Hematopoietic multipotent progenitor cell treated with erythropoietin and hydrocortisone succinate and interleukin-3 and kit ligand, for 17 days (in vitro differentiated cells): ENCODE results near the gene SPOCK3.
"Not testable (repeated sequence)": the region's sequence is repeated elsewhere in the genome, so short reads cannot be mapped to it uniquely, and the experiment has no call there.

ENCODE experiments used
- DNase-seq: peaks from one replicate; pipeline ENCODE4 v3.0.0-alpha.2; 2015; ENCODE audit warnings: low spot score

The SPOCK3 gene

DNA sequence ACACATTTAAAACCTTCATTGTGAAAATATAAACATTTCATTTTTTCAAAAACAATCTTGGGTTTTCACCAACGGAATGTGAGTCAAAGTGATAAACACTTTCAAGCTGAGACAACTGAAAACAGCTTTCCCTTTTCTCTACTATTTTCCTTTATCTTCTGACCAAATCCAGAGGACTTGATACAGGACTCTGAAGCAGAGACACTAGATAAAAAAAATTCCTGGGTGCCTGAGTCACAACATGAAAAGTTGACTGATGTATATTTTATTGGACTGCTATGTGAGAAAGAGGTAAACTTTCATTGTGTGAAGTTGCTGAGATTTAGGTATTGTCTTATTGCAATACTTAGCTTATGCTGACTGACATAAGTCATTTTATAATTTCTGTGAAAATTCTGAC is 411.2 kb downstream of the SPOCK3 start:
- DNase-seq: no peak

DNA sequence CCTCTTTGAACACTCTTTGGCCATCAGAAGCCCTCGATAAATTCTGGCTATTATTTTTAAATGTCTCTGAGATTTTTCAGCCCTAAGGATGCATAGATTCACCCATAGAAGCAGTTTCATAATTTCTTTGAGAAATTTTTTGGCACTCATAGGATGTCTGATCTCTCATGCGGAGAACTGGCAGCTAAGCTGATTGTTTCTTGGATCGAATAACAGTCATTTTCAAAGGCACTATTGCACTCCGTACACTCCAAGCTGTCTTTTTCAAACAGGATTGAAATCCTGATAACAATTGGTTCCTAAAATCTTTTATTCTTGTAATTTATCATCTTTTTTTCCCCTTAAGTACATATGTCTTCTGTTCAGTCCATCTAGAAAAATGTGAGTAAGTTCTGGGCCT is 411.9 kb downstream of the SPOCK3 start:
- no peak for DNase-seq

GRCh38 chr4:166816890-166817289 is 417.4 kb downstream of the SPOCK3 start:
- no peak for DNase-seq

GRCh38 chr4:166808380-166808779 is 425.9 kb downstream of the SPOCK3 start:
- DNase-seq: no peak

DNA sequence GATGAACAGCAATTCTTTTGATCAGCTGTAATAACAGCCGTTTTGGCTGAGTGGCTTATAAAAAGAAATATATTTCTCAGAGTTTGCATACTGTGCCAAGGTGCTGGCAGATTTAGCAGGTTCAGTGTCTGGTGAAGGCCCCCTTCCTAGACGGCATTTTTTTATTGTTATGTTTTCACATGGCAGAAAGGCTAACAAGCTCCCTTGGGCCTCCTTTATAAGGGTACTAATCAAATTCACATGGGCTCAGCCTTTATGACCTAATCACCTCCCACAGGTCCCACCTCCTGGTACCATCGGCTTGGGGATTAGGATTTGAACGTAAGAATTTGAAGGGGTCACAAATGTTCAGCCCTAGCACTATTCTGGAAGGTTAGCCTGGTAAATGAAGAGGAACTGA is 431.9 kb downstream of the SPOCK3 start:
- no peak for DNase-seq

DNA sequence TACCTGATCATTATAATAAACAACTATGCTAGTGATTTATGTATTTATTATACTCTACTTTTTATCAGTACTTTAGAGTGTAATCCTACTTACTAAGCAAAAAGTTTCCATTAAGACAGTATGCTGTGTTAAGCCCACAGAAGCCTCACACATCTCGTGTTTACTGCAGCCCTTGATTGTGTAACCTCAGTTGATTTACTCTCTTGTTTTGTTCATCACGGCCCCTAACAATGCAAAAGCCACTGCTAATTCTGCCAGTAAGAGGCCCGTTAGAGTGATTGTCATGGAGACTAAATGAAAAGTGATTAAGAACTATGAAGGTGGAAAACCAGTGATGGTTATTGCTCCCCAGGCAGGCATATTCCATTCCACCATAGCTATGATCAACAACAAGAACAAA is 436.2 kb downstream of the SPOCK3 start:
- DNase-seq: no peak

DNA sequence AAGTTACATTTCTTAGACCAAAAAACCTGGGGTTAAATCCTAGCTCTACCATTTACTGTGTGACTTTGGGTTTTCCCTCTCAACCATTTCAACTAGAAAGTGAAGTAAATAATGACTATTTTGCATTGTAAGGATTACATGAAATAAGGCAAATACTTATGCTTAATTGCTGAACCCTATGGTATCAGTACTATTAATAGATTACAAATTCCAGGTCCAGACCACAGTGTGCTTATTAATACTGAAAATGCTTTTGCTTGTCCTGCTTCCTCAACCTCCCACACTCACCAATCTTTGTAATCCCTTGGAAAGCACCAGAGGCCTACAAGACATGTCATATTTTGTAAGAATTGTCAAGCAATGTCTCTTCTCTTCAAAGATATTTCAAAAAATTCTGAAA is 456.5 kb downstream of the SPOCK3 start:
- no peak for DNase-seq

- DNase-seq: no peak
Observed at GRCh38 chr4:166763018-166763417, 471.3 kb downstream of the SPOCK3 start.

DNA sequence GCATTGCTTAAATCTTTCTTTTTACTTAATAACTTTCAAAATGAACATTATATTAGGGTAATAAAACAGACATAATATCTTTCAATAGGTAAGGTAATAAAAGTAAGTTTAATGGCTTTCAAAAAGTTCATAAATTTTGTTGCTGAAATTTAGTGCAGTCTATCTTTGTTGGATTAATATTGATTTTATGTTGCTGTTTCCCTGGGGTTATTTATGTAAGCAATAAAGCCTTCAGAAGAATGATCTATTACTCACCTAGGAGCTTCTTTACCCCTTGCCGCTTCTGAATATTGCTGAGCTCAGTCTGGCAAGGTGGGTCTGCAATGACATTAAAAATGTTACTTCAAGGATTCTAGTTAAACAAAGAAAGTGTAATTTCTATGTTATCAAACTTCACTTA is 492.6 kb downstream of the SPOCK3 start:
- DNase-seq: no peak

- DNase-seq: not testable (repeated sequence)
Observed at GRCh38 chr4:166739215-166739614, 495.1 kb downstream of the SPOCK3 start.

GRCh38 chr4:166737430-166737829 is 496.9 kb downstream of the SPOCK3 start:
- DNase-seq: no peak

DNA sequence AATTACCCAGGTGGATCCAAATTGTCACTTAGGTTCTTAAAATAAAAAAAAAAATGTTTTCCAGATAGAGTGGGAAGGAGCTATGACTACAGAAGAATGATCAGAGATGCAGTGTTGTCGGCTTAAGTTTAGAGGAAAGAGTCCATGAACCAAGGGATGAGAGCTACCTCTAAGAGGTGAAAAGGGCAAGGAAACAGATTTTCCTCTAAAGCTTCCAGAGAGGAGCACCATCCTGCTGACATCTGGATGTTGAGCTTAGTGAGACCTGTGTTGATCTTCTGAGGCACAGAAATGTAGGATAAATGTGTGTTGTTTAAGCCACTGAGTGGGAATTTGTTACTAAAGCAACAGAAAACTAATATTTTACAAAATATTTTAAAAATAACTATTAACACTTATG is 498.7 kb downstream of the SPOCK3 start:
- no peak for DNase-seq

GRCh38 chr4:166734797-166735196 is 499.5 kb downstream of the SPOCK3 start:
- DNase-seq: no peak

DNA sequence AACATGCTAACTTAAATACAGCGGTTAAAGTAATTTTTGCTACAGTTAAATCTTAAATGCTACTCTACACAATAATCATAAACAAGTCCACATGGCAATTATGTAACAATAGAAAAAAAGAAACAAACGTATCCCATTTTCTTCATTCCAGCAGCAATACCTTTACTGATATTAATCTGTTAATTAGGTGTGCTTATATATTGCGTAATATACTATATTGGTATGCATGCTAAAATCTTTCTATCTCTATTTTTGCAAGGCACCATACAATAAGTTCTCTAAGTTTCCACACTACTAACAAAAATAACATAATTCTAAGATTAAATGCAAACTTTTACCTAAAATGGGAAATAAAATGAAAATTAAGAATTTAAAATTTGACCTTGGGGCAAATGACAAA is 500.6 kb downstream of the SPOCK3 start:
- DNase-seq: no peak

- DNase-seq: no peak
Observed at GRCh38 chr4:166726832-166727231, 507.5 kb downstream of the SPOCK3 start.

GRCh38 chr4:166724369-166724768 is 509.9 kb downstream of the SPOCK3 start:
- no peak for DNase-seq

GRCh38 chr4:166723532-166724140 is 510.7 kb downstream of the SPOCK3 start:
- DNase-seq: no peak

- not testable (repeated sequence) for DNase-seq
Observed at GRCh38 chr4:166715748-166716713, 518.3 kb downstream of the SPOCK3 start.

DNA sequence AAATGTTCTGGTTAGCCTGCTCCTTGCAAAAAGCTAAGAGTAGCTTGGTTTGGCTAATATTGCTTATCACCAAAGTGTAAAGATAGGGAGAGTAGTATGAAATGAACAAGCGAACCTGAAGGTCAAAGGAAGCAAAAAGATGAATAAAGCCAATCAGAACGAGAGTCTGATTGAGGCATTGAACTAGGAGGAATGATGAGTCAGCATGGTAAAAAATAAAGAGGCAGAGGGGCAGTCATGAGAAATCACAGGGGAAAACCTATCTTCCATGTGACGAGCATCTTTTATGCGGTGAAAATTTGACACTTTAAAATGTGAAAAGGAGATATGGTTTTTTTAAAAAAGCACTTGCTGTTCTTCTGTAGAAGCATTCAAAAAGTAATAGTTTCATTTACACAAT is 533.7 kb downstream of the SPOCK3 start:
- no peak for DNase-seq

GRCh38 chr4:166688835-166689234 is 545.5 kb downstream of the SPOCK3 start:
- no peak for DNase-seq

DNA sequence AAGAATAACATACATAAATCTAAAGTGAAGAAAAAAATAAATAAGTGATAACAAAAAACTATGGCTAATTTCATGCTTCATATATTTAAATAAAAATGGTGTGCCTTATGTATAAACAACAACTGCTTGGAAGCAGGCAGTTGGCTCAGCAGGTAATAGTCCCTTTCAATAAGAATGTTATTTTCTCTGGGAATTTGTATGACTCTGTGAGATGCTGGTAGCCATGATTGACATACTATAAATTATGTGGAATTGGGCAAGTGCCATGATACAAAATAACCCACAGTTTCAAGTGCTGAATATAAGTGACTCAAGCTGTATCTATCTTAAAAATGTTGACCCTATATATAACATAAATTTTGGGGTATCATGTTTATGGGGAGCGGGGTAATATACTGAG is 546.5 kb downstream of the SPOCK3 start:
- DNase-seq: no peak
